MM.1S (cell line): Measurements from ENCODE around the gene DHRS1.

Experiments
- DNase-seq: peaks from one replicate; pipeline ENCODE4 v3.0.0-alpha.2; 2015
- H2AFZ ChIP-seq: fragments of 300-600 bp; sonication (generic); 2 replicates; pipeline ENCODE4 v1.6.0; 2016; ENCODE audit warnings: antibody characterized with exemption, low read length
- H3F3A ChIP-seq: fragments of 300-600 bp; sonication (generic); 2 replicates; pipeline ENCODE4 v1.6.1; 2016; ENCODE audit warnings: mild to moderate bottlenecking, antibody characterized with exemption, low read length, moderate library complexity, mixed read lengths; ENCODE audit not compliant: insufficient read depth
- H3K27ac ChIP-seq: fragments of 300-600 bp; sonication (generic); 2 replicates; pipeline ENCODE4 v1.5.1; 2016; ENCODE audit warnings: mild to moderate bottlenecking, low read length
- H3K27me3 ChIP-seq: fragments of 300-600 bp; sonication (generic); replicated peaks from 2 replicates; pipeline ENCODE4 v1.6.0; 2016; ENCODE audit warnings: low read length; ENCODE audit not compliant: insufficient read depth
- H3K36me3 ChIP-seq: fragments of 300-600 bp; sonication (generic); replicated peaks from 2 replicates; pipeline ENCODE4 v1.6.1; 2016; ENCODE audit warnings: mild to moderate bottlenecking, low read length, mixed read lengths; ENCODE audit not compliant: insufficient read depth
- H3K4me1 ChIP-seq: fragments of 300-600 bp; sonication (generic); 2 replicates; pipeline ENCODE4 v1.6.1; 2016; ENCODE audit warnings: low read length, mixed read lengths
- H3K4me2 ChIP-seq: fragments of 300-600 bp; sonication (generic); 2 replicates; pipeline ENCODE4 v1.6.0; 2016; ENCODE audit warnings: low read depth, low read length
- H3K4me3 ChIP-seq: fragments of 300-600 bp; sonication (generic); 2 replicates; pipeline ENCODE4 v1.5.1; 2016; ENCODE audit warnings: low read length, mixed read lengths
- H3K79me2 ChIP-seq: fragments of 300-600 bp; sonication (generic); 2 replicates; pipeline ENCODE4 v1.6.1; 2016; ENCODE audit warnings: mixed run types, low read length, mixed read lengths
- H3K9ac ChIP-seq: fragments of 300-600 bp; sonication (generic); 2 replicates; pipeline ENCODE4 v1.6.1; 2016; ENCODE audit warnings: low read length, mixed read lengths
- H3K9me2 ChIP-seq: fragments of 300-600 bp; sonication (generic); replicated peaks from 2 replicates; pipeline ENCODE4 v1.6.1; 2016; ENCODE audit warnings: mild to moderate bottlenecking, low read length, mixed read lengths; ENCODE audit not compliant: insufficient read depth
- H3K9me3 ChIP-seq: fragments of 300-600 bp; sonication (generic); replicated peaks from 2 replicates; pipeline ENCODE4 v1.6.1; 2016; ENCODE audit warnings: mild to moderate bottlenecking, low read length, mixed read lengths; ENCODE audit not compliant: insufficient read depth
- H4K20me1 ChIP-seq: fragments of 300-600 bp; sonication (generic); 2 replicates; pipeline ENCODE4 v1.6.1; 2016; ENCODE audit warnings: mild to moderate bottlenecking, low read length, moderate library complexity, mixed read lengths; ENCODE audit not compliant: insufficient read depth
- CTCF ChIP-seq: fragments of 300-600 bp; sonication (generic); IDR thresholded peaks from 2 replicates; pipeline ENCODE4 v1.5.1; 2016; ENCODE audit warnings: antibody characterized with exemption, low read length, mixed read lengths
- EZH2 ChIP-seq: fragments of 300-600 bp; sonication (generic); optimal IDR thresholded peaks from 2 replicates; pipeline ENCODE3; 2017; ENCODE audit warnings: low read depth, mild to moderate bottlenecking, antibody characterized with exemption, low read length, mixed read lengths
- EZH2phosphoT487 ChIP-seq: fragments of 300-600 bp; sonication (generic); IDR thresholded peaks from 2 replicates; pipeline ENCODE4 v1.6.1; 2018; ENCODE audit warnings: antibody characterized with exemption, low read length

Gene DHRS1

DNA sequence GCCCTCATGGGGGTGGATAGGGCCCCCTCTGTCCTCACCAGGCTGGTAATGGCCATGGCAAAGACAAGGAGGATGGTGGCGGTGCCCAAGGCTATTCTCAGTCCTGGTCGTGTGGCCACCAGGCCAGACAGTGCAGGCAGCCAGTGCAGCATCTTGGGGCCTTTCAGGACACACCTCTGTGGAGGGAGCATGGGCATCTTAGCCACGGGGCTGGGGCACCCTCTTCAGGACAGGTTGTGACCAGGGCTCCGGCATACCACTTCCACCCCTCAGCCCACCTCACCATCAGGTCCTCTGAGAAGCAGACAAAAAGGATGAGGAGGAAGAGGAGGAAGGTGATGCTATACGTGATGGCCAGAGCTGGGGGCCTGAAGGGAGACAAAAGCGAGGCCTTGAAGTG, 24.4 kb upstream of the DHRS1 start:
- no peak overlapping the region for H3K4me2 ChIP-seq
- no peak overlapping the region for H2AFZ ChIP-seq
- H3K79me2 ChIP-seq, result no peaks in the 10 kb centered on the region
- H3K9ac ChIP-seq, result no peak overlapping the region
- no peak overlapping the region for H3K27ac ChIP-seq
- H3K36me3 ChIP-seq, result no peaks in the 10 kb centered on the region
- DNase-seq, result no peak
- no peaks in the 10 kb centered on the region for H4K20me1 ChIP-seq
- peaks cover 11% of the 10 kb centered on the region; the same call in 1 of the 2 replicates for H3K27me3 ChIP-seq
- no peak overlapping the region for H3K4me3 ChIP-seq
- H3K4me1 ChIP-seq, result no peaks in the 10 kb centered on the region
- no peaks in the 10 kb centered on the region; the same call in 1 of the 2 replicates for H3F3A ChIP-seq
- H3K9me3 ChIP-seq, result no peaks in the 10 kb centered on the region
- TF ChIP-seq EZH2, result no peak
- no peak for TF ChIP-seq EZH2phosphoT487
- no peak for TF ChIP-seq CTCF
- no peaks in the 10 kb centered on the region for H3K9me2 ChIP-seq

- no peak for DNase-seq
Observed at GRCh38 chr14:24323341-24323740, 23.8 kb upstream of the DHRS1 start.

GRCh38 chr14:24322672-24323071, 23.1 kb upstream of the DHRS1 start:
- Histone ChIP-seq H3K27me3 (peaks cover 11% of the 10 kb centered on the region; the same call in 1 of the 2 replicates), H3K4me2 (no peak overlapping the region), H3K4me3 (no peak overlapping the region), H3K27ac (no peak overlapping the region), H3K9me2 (no peaks in the 10 kb centered on the region), H3K79me2 (no peaks in the 10 kb centered on the region), H3K4me1 (no peaks in the 10 kb centered on the region), H3K9ac (no peak overlapping the region), H4K20me1 (no peaks in the 10 kb centered on the region), H3K9me3 (no peaks in the 10 kb centered on the region), H3K36me3 (no peaks in the 10 kb centered on the region), H3F3A (no peaks in the 10 kb centered on the region; the same call in 1 of the 2 replicates), H2AFZ (no peak overlapping the region)
- TF ChIP-seq EZH2 (no peak), CTCF (no peak), EZH2phosphoT487 (no peak)
- DNase-seq, result no peak

More at GRCh38 chr14:24323341-24323740, 23.8 kb upstream of the DHRS1 start:
- no peak overlapping the region for H3K4me3 ChIP-seq
- H3K79me2 ChIP-seq, result no peaks in the 10 kb centered on the region
- H3K27me3 ChIP-seq, result peaks cover 11% of the 10 kb centered on the region; the same call in 1 of the 2 replicates
- TF ChIP-seq EZH2phosphoT487 (no peak), EZH2 (no peak), CTCF (no peak)
- H3K4me1 ChIP-seq, result no peaks in the 10 kb centered on the region
- no peaks in the 10 kb centered on the region for H3K36me3 ChIP-seq
- no peaks in the 10 kb centered on the region for H3K9me2 ChIP-seq
- H3K27ac ChIP-seq, result no peak overlapping the region
- H3K4me2 ChIP-seq, result no peak overlapping the region
- H3K9ac ChIP-seq, result no peak overlapping the region
- no peaks in the 10 kb centered on the region; the same call in 1 of the 2 replicates for H3F3A ChIP-seq
- no peaks in the 10 kb centered on the region for H4K20me1 ChIP-seq
- no peaks in the 10 kb centered on the region for H3K9me3 ChIP-seq
- no peak overlapping the region for H2AFZ ChIP-seq
